WTC11 (cell line): ENCODE data around the gene GCG. TPM values are rescaled to one million over a fixed set of nuclear protein-coding genes. Genes with fewer than 3 reads are reported as not detected.

ENCODE experiments used
- ATAC-seq: fragments of 200-7000 bp; cut with Tn5 transposase; 2 replicates; pipeline ENCODE4 v1.10.0; 2021; ENCODE audit warnings: mild to moderate bottlenecking, moderate library complexity
- CTCF ChIA-PET: fragments of 300-600 bp; sonication (Branson Sonifier 250); formaldehyde crosslinking; loops from one replicate; lab custom pipeline; 2021; ENCODE audit warnings: antibody characterized with exemption; lab: Charles Lee
- POLR2A ChIA-PET: fragments of 350-600 bp; sonication (Branson Sonifier 250); formaldehyde crosslinking; loops from one replicate; lab custom pipeline; 2021; ENCODE audit warnings: antibody characterized with exemption; lab: Charles Lee
- DNase-seq: peaks from one replicate; pipeline ENCODE4 v3.0.0; 2021; ENCODE audit warnings: low spot score
- H3K27ac Mint-ChIP-seq: 2 replicates; pipeline ENCODE4 v1.8.0; 2021; ENCODE audit warnings: mixed read lengths
- H3K27me3 Mint-ChIP-seq: 2 replicates; pipeline ENCODE4 v1.8.0; 2021; ENCODE audit warnings: low read depth, mild to moderate bottlenecking, moderate library complexity, mixed read lengths
- H3K36me3 Mint-ChIP-seq: 2 replicates; pipeline ENCODE4 v1.8.0; 2021; ENCODE audit warnings: mixed read lengths
- H3K4me1 Mint-ChIP-seq: 2 replicates; pipeline ENCODE4 v1.8.0; 2022; ENCODE audit warnings: mixed read lengths
- H3K4me3 Mint-ChIP-seq: 2 replicates; pipeline ENCODE4 v1.8.0; 2021; ENCODE audit warnings: mild to moderate bottlenecking, moderate library complexity, mixed read lengths
- H3K9me3 Mint-ChIP-seq: 2 replicates; pipeline ENCODE4 v1.8.0; 2021; ENCODE audit warnings: mixed read lengths
- KAT7 ChIP-seq: sonication (generic); formaldehyde crosslinking; IDR thresholded peaks from 2 replicates; pipeline ENCODE4 v1.8.1; 2023; ENCODE audit warnings: missing genetic modification reagents, mild to moderate bottlenecking, borderline replicate concordance
- MXD4 ChIP-seq: fragments of 250-450 bp; sonication (Bioruptor Pico); IDR thresholded peaks from 2 replicates; pipeline ENCODE4 v1.8.0; 2021; ENCODE audit warnings: mild to moderate bottlenecking, moderate library complexity, borderline replicate concordance
- MYBL2 ChIP-seq: sonication (generic); formaldehyde crosslinking; IDR thresholded peaks from 2 replicates; pipeline ENCODE4 v1.8.1; 2023; ENCODE audit warnings: mild to moderate bottlenecking, moderate library complexity, missing genetic modification reagents
- NR1H2 ChIP-seq: sonication (generic); formaldehyde crosslinking; IDR thresholded peaks from 2 replicates; pipeline ENCODE4 v1.9.0; 2021; ENCODE audit warnings: mild to moderate bottlenecking, moderate library complexity, missing genetic modification reagents
- NR3C1 ChIP-seq: sonication (generic); formaldehyde crosslinking; conservative IDR thresholded peaks from 2 replicates; pipeline ENCODE4 v1.8.1; 2023; ENCODE audit warnings: low read depth, mild to moderate bottlenecking, missing genetic modification reagents
- SP1 ChIP-seq: sonication (generic); formaldehyde crosslinking; conservative IDR thresholded peaks from 2 replicates; pipeline ENCODE4 v1.8.1; 2022; ENCODE audit warnings: missing genetic modification reagents
- TEAD1 ChIP-seq: sonication (generic); formaldehyde crosslinking; IDR thresholded peaks from 2 replicates; pipeline ENCODE4 v1.8.0; 2022; ENCODE audit warnings: mild to moderate bottlenecking, missing genetic modification reagents
- TP53 ChIP-seq: sonication (generic); formaldehyde crosslinking; IDR thresholded peaks from 2 replicates; pipeline ENCODE4 v1.8.1; 2023; ENCODE audit warnings: mild to moderate bottlenecking, missing genetic modification reagents
- ZBTB21 ChIP-seq: sonication (generic); formaldehyde crosslinking; IDR thresholded peaks from 2 replicates; pipeline ENCODE4 v1.8.1; 2023; ENCODE audit warnings: mild to moderate bottlenecking, missing genetic modification reagents, borderline replicate concordance
- ZNF416 ChIP-seq: fragments of 250-450 bp; sonication (Bioruptor Pico); IDR thresholded peaks from 2 replicates; pipeline ENCODE4 v1.9.0; 2021; ENCODE audit warnings: mild to moderate bottlenecking, inconsistent platforms
- total RNA-seq: library from RNA; stranded (reverse); gene quantifications from 3 replicates; pipeline ENCODE4 v1.2.3, GENCODE V29; 2021
- TF ChIP-seq, protein P1 (sequence below): sonication (generic); formaldehyde crosslinking; IDR thresholded peaks from 2 replicates; pipeline ENCODE4 v1.8.1; 2023; ENCODE audit warnings: mild to moderate bottlenecking, moderate library complexity, missing genetic modification reagents
- TF ChIP-seq, protein P2 (sequence below): sonication (generic); formaldehyde crosslinking; IDR thresholded peaks from 2 replicates; pipeline ENCODE4 v1.8.0; 2023; ENCODE audit warnings: missing genetic modification reagents, mild to moderate bottlenecking, borderline replicate concordance
- TF ChIP-seq, protein P3 (sequence below): fragments of 250-450 bp; sonication (Bioruptor Pico); IDR thresholded peaks from 2 replicates; pipeline ENCODE4 v1.9.0; 2021; ENCODE audit warnings: mild to moderate bottlenecking
- TF ChIP-seq, protein P4 (sequence below): sonication (generic); formaldehyde crosslinking; conservative IDR thresholded peaks from 2 replicates; pipeline ENCODE4 v1.8.1; 2022; ENCODE audit warnings: mild to moderate bottlenecking, missing genetic modification reagents
- TF ChIP-seq, protein P5 (sequence below): sonication (generic); formaldehyde crosslinking; IDR thresholded peaks from 2 replicates; pipeline ENCODE4 v1.8.0; 2022; ENCODE audit warnings: mild to moderate bottlenecking, missing genetic modification reagents
- TF ChIP-seq, protein P6 (sequence below): sonication (generic); formaldehyde crosslinking; IDR thresholded peaks from 2 replicates; pipeline ENCODE4 v1.8.0; 2023; ENCODE audit warnings: mild to moderate bottlenecking, missing genetic modification reagents
- TF ChIP-seq, protein P7 (sequence below): fragments of 250-450 bp; sonication (Bioruptor Pico); IDR thresholded peaks from 2 replicates; pipeline ENCODE4 v2.1.2; 2022; ENCODE audit warnings: mild to moderate bottlenecking, moderate library complexity
- TF ChIP-seq, protein P8 (sequence below): fragments of 250-450 bp; sonication (Bioruptor Pico); conservative IDR thresholded peaks from 2 replicates; pipeline ENCODE4 v1.9.0; 2021; ENCODE audit warnings: mild to moderate bottlenecking

The GCG gene
- total RNA-seq, 1 experiment from 2014 or later: not detected

DNA sequence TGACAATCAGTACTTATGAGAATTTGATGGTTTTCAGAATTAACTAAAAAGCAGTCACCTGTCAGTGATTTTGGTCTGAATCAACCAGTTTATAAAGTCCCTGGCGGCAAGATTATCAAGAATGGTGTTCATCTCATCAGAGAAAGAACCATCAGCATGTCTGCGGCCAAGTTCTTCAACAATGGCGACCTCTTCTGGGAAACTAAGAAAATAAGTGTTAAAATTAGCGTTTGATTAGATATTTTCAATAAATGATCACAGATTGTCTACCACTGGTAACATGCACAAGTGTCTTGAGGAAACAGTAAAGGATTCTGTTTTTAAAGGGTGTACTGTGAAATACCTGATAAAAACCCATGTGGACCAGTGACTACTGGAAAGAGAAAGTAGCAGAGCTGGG, 8.1 kb downstream of the GCG start:
- ChIA-PET CTCF (interaction anchor here (0.6 to 2.0 kb wide), 4 partner anchors 10 to 196 kb away, joined by 3 to 6 read pairs (median 4); no protein-coding TSS in a partner anchor), POLR2A (no interaction called here)
- no peaks in the 10 kb centered on the region for H3K9me3 Mint-ChIP-seq
- no peak overlapping the region for H3K4me3 Mint-ChIP-seq
- DNase-seq (no peak), ATAC-seq (no peak)
- H3K36me3 Mint-ChIP-seq: no peaks in the 10 kb centered on the region
- H3K27ac Mint-ChIP-seq: no peak overlapping the region
- no peaks in the 10 kb centered on the region for H3K4me1 Mint-ChIP-seq
- H3K27me3 Mint-ChIP-seq: no peaks in the 10 kb centered on the region
- no peak for TF ChIP-seq ZNF416 (CRISPR knock-in tag)
- TF ChIP-seq SP1 (CRISPR knock-in tag): no peak
- TF ChIP-seq, protein P1, sequence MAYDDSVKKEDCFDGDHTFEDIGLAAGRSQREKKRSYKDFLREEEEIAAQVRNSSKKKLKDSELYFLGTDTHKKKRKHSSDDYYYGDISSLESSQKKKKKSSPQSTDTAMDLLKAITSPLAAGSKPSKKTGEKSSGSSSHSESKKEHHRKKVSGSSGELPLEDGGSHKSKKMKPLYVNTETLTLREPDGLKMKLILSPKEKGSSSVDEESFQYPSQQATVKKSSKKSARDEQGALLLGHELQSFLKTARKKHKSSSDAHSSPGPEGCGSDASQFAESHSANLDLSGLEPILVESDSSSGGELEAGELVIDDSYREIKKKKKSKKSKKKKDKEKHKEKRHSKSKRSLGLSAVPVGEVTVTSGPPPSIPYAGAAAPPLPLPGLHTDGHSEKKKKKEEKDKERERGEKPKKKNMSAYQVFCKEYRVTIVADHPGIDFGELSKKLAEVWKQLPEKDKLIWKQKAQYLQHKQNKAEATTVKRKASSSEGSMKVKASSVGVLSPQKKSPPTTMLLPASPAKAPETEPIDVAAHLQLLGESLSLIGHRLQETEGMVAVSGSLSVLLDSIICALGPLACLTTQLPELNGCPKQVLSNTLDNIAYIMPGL (CRISPR knock-in tag): no peak
- TF ChIP-seq TEAD1 (CRISPR knock-in tag): no peak
- TF ChIP-seq, protein P2, sequence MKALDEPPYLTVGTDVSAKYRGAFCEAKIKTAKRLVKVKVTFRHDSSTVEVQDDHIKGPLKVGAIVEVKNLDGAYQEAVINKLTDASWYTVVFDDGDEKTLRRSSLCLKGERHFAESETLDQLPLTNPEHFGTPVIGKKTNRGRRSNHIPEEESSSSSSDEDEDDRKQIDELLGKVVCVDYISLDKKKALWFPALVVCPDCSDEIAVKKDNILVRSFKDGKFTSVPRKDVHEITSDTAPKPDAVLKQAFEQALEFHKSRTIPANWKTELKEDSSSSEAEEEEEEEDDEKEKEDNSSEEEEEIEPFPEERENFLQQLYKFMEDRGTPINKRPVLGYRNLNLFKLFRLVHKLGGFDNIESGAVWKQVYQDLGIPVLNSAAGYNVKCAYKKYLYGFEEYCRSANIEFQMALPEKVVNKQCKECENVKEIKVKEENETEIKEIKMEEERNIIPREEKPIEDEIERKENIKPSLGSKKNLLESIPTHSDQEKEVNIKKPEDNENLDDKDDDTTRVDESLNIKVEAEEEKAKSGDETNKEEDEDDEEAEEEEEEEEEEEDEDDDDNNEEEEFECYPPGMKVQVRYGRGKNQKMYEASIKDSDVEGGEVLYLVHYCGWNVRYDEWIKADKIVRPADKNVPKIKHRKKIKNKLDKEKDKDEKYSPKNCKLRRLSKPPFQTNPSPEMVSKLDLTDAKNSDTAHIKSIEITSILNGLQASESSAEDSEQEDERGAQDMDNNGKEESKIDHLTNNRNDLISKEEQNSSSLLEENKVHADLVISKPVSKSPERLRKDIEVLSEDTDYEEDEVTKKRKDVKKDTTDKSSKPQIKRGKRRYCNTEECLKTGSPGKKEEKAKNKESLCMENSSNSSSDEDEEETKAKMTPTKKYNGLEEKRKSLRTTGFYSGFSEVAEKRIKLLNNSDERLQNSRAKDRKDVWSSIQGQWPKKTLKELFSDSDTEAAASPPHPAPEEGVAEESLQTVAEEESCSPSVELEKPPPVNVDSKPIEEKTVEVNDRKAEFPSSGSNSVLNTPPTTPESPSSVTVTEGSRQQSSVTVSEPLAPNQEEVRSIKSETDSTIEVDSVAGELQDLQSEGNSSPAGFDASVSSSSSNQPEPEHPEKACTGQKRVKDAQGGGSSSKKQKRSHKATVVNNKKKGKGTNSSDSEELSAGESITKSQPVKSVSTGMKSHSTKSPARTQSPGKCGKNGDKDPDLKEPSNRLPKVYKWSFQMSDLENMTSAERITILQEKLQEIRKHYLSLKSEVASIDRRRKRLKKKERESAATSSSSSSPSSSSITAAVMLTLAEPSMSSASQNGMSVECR: no peak
- TF ChIP-seq, protein P3, sequence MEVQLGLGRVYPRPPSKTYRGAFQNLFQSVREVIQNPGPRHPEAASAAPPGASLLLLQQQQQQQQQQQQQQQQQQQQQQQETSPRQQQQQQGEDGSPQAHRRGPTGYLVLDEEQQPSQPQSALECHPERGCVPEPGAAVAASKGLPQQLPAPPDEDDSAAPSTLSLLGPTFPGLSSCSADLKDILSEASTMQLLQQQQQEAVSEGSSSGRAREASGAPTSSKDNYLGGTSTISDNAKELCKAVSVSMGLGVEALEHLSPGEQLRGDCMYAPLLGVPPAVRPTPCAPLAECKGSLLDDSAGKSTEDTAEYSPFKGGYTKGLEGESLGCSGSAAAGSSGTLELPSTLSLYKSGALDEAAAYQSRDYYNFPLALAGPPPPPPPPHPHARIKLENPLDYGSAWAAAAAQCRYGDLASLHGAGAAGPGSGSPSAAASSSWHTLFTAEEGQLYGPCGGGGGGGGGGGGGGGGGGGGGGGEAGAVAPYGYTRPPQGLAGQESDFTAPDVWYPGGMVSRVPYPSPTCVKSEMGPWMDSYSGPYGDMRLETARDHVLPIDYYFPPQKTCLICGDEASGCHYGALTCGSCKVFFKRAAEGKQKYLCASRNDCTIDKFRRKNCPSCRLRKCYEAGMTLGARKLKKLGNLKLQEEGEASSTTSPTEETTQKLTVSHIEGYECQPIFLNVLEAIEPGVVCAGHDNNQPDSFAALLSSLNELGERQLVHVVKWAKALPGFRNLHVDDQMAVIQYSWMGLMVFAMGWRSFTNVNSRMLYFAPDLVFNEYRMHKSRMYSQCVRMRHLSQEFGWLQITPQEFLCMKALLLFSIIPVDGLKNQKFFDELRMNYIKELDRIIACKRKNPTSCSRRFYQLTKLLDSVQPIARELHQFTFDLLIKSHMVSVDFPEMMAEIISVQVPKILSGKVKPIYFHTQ: no peak
- no peak for TF ChIP-seq ZBTB21 (CRISPR knock-in tag)
- TF ChIP-seq, protein P4, sequence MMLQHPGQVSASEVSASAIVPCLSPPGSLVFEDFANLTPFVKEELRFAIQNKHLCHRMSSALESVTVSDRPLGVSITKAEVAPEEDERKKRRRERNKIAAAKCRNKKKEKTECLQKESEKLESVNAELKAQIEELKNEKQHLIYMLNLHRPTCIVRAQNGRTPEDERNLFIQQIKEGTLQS: no peak
- no peak for TF ChIP-seq MXD4 (CRISPR knock-in tag)
- TF ChIP-seq, protein P5, sequence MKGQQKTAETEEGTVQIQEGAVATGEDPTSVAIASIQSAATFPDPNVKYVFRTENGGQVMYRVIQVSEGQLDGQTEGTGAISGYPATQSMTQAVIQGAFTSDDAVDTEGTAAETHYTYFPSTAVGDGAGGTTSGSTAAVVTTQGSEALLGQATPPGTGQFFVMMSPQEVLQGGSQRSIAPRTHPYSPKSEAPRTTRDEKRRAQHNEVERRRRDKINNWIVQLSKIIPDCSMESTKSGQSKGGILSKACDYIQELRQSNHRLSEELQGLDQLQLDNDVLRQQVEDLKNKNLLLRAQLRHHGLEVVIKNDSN: no peak
- TF ChIP-seq MYBL2 (CRISPR knock-in tag): no peak
- TF ChIP-seq, protein P6, sequence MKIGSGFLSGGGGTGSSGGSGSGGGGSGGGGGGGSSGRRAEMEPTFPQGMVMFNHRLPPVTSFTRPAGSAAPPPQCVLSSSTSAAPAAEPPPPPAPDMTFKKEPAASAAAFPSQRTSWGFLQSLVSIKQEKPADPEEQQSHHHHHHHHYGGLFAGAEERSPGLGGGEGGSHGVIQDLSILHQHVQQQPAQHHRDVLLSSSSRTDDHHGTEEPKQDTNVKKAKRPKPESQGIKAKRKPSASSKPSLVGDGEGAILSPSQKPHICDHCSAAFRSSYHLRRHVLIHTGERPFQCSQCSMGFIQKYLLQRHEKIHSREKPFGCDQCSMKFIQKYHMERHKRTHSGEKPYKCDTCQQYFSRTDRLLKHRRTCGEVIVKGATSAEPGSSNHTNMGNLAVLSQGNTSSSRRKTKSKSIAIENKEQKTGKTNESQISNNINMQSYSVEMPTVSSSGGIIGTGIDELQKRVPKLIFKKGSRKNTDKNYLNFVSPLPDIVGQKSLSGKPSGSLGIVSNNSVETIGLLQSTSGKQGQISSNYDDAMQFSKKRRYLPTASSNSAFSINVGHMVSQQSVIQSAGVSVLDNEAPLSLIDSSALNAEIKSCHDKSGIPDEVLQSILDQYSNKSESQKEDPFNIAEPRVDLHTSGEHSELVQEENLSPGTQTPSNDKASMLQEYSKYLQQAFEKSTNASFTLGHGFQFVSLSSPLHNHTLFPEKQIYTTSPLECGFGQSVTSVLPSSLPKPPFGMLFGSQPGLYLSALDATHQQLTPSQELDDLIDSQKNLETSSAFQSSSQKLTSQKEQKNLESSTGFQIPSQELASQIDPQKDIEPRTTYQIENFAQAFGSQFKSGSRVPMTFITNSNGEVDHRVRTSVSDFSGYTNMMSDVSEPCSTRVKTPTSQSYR (CRISPR knock-in tag): no peak
- TF ChIP-seq, protein P7, sequence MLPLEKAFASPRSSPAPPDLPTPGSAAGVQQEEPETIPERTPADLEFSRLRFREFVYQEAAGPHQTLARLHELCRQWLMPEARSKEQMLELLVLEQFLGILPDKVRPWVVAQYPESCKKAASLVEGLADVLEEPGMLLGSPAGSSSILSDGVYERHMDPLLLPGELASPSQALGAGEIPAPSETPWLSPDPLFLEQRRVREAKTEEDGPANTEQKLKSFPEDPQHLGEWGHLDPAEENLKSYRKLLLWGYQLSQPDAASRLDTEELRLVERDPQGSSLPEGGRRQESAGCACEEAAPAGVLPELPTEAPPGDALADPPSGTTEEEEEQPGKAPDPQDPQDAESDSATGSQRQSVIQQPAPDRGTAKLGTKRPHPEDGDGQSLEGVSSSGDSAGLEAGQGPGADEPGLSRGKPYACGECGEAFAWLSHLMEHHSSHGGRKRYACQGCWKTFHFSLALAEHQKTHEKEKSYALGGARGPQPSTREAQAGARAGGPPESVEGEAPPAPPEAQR (CRISPR knock-in tag): no peak
- TF ChIP-seq, protein P8, sequence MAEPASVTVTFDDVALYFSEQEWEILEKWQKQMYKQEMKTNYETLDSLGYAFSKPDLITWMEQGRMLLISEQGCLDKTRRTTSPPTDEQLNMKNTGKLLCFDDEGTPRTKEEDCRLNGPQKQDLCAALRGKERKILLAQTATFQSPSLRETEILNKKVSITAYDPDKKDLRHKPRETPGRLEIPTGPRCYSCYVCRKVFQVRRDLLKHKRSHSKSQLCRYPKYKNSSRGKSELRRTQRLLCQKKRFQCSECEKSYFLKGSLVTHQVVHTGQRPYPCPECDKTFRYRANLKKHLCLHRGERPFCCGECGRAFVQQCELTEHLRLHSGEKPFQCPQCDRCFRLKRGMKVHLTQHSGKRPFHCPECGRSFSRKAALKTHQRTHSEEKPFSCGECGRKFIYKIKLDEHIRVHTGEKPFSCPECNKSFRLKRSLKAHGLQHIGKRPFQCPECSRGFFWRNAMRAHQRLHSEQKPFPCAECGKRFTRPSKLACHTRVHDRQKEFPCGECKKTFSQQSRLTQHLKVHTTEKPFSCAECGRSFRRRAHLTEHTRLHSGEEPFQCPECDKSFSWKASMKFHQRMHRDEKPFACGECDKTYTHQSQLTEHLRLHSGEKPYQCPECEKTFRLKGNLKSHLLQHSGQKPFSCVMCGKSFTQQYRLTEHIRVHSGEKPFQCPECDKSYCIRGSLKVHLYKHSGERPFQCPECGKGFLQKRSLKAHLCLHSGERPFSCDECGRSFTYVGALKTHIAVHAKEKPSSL: no peak
- no peak for TF ChIP-seq TP53 (CRISPR knock-in tag)
- no peak for TF ChIP-seq NR1H2 (CRISPR knock-in tag)
- no peak for TF ChIP-seq KAT7
- TF ChIP-seq NR3C1 (CRISPR knock-in tag): no peak
